Stimulated activated CD8-positive, alpha-beta memory T cell treated with anti-CD3 and anti-CD28 coated beads, Interleukin-12 subunit alpha, Interleukin-12 subunit beta, amount 100 ng/mL, for 4 hours (primary cell): ENCODE measurements around the gene OR6J1.
"Not testable (repeated sequence)": the region's sequence is repeated elsewhere in the genome, so short reads cannot be mapped to it uniquely, and the experiment has no call there.

Experiments used
- DNase-seq: peaks from one replicate; pipeline ENCODE4 v3.0.0-alpha.2; 2020; ENCODE audit warnings: low read depth

Gene OR6J1

GRCh38 chr14:22644305-22644635, at the start of gene OR6J1:
OR6J1 (minus strand) TSS chr14:22644352; CDS start chr14:22634811, 9,541 bp downstream.
- DNase-seq = no peak

- DNase-seq = no peak
Measured at GRCh38 chr14:22692194-22692593, 48.0 kb upstream of the OR6J1 start.

GRCh38 chr14:22691171-22691570, 47.0 kb upstream of the OR6J1 start:
- no peak for DNase-seq

- DNase-seq = no peak
Measured at GRCh38 chr14:22689199-22689598, 45.0 kb upstream of the OR6J1 start.

GRCh38 chr14:22687969-22688368, 43.8 kb upstream of the OR6J1 start:
- DNase-seq = not testable (repeated sequence)

GRCh38 chr14:22686176-22686611, 42.0 kb upstream of the OR6J1 start:
- not testable (repeated sequence) for DNase-seq

- no peak for DNase-seq
Measured at GRCh38 chr14:22685467-22685866, 41.3 kb upstream of the OR6J1 start.

GRCh38 chr14:22683428-22683827, 39.3 kb upstream of the OR6J1 start:
- not testable (repeated sequence) for DNase-seq

GRCh38 chr14:22678221-22678620, 34.1 kb upstream of the OR6J1 start:
- no peak for DNase-seq

- DNase-seq = not testable (repeated sequence)
Measured at GRCh38 chr14:22677551-22677950, 33.4 kb upstream of the OR6J1 start.

- DNase-seq = no peak
Measured at GRCh38 chr14:22671622-22672021, 27.5 kb upstream of the OR6J1 start.

GRCh38 chr14:22668863-22669262, 24.7 kb upstream of the OR6J1 start:
- DNase-seq = no peak

GRCh38 chr14:22668417-22668816, 24.3 kb upstream of the OR6J1 start:
- DNase-seq = no peak

- DNase-seq = no peak
Measured at GRCh38 chr14:22667881-22668280, 23.7 kb upstream of the OR6J1 start.

- DNase-seq = no peak
Measured at GRCh38 chr14:22666203-22666893, 22.2 kb upstream of the OR6J1 start.

- no peak for DNase-seq
Measured at GRCh38 chr14:22664261-22664660, 20.1 kb upstream of the OR6J1 start.

- no peak for DNase-seq
Measured at GRCh38 chr14:22660654-22661053, 16.5 kb upstream of the OR6J1 start.

- DNase-seq = no peak
Measured at GRCh38 chr14:22658946-22659345, 14.8 kb upstream of the OR6J1 start.

GRCh38 chr14:22657861-22658260, 13.7 kb upstream of the OR6J1 start:
- no peak for DNase-seq

- no peak for DNase-seq
Measured at GRCh38 chr14:22656945-22657731, 13.0 kb upstream of the OR6J1 start.

GRCh38 chr14:22656226-22656625, 12.1 kb upstream of the OR6J1 start:
- DNase-seq = no peak

GRCh38 chr14:22653012-22653621, 9.0 kb upstream of the OR6J1 start:
- DNase-seq = no peak

GRCh38 chr14:22651586-22651985, 7.4 kb upstream of the OR6J1 start:
- DNase-seq = no peak
